ENCODE data around the gene LMO7.
A peak's percentile ranks its signal among the peaks of the same experiment; 100 is the strongest.
"Not testable (repeated sequence)": the region's sequence is repeated elsewhere in the genome, so short reads cannot be mapped to it uniquely, and the experiment has no call there.

Gene LMO7

DNA sequence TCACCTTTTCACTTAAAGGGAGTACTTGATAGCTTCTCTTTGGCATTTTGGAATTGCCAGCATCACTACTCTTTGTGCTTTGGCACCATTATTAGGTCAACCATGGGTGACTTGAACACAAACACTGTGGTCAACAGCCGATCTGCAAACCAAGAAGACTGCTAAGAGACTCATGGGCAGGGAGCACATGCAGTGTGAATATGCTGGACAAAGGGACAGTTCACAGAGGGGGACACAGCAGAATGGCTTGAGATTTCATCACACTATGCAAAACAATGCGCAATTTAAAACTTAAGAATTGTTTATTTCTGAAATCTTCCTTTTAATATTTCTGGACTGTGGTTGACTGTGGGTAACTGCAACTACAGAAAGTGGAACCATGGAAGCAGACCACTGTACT lies 64.4 kb downstream of the LMO7 start:
- DNase-seq = no peak

DNA sequence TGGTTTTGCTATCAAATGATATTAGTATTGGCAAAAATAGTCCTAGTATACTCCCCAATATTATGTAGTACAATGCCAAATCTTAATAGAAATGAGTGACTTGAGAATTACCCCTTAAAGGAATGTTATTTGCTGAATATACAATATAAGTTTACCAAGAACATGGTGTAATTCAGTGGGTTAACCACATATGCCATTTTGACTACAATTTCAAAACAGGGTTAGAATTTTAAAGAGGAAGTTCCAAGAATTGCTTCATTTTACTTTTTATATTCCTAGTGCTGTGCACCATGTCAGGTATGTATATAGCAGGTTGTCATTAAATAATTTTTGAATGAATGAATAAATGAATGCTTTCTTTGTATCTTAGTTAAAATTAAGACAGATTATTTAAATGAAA lies 66.3 kb downstream of the LMO7 start:
- no peak for DNase-seq

DNA sequence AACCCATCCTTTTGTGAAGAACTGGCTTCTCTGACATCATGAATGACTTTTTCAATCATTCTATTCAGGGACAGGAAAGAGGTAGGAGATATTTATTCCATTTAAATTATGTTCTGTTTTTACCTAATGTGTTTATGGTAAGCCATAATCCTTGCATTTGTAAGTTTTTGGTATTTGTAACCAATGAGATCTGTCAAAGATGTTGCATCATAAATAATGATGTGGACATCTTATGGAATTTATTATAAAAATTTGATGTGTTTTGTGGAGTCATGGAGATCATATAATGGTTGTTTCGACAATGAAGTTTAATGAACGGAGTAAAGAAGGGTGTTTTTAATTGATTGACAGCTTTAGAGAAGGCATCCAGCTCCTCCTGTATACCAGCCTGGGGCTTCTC lies 67.6 kb downstream of the LMO7 start:
- DNase-seq = no peak

GRCh38 chr13:75704194-75704926 lies 68.2 kb downstream of the LMO7 start:
- no peak for DNase-seq

GRCh38 chr13:75704927-75705288 lies 68.8 kb downstream of the LMO7 start:
- DNase-seq = no peak

- DNase-seq = no peak
Measured at GRCh38 chr13:75705395-75705794, 69.3 kb downstream of the LMO7 start.

- DNase-seq = no peak
Measured at GRCh38 chr13:75705908-75706307, 69.8 kb downstream of the LMO7 start.

GRCh38 chr13:75713852-75714251 lies 77.7 kb downstream of the LMO7 start:
- DNase-seq = no peak

DNA sequence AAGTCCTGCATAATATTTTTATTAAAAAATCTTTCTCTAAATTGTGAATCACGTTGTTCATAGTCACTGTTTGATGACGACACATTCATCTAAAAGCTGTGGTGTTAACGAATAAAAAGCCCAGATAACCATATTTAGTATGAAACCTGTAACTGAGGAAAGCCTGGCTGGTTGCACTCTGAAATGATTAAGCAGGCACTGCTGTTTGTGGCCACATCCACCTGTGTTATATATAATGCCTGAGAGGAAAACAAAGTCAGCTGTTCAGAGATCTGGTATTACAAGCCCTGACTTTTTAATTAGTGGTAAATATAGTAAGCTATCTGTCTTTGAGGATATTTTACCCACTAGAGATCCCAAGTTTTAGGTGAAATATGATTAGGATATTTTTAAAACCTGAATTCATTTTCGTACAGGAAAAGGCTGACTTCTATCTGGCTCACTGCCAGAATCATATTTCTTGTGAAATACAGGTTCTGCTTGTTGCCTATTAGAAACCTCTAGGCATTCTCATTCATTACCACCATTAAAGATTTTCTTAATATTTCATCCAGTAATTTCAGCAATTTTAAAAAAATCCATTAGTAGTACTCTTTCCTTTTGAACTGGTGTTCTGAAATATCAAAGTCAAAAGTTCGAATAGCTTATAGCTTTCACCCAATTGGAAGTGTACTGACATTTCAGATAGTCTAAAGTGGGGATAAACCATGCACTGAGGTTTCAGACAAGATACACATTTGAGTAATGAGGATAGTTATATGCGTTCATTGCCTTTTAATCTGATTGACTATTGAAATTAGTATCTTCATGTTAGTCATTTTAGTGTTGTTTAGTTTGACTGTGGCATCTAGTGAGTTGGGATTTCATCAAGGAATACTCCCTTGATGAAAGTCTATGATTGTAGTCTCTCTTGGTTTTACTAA lies 79.7 kb downstream of the LMO7 start:
- DNase-seq = no peak

DNA sequence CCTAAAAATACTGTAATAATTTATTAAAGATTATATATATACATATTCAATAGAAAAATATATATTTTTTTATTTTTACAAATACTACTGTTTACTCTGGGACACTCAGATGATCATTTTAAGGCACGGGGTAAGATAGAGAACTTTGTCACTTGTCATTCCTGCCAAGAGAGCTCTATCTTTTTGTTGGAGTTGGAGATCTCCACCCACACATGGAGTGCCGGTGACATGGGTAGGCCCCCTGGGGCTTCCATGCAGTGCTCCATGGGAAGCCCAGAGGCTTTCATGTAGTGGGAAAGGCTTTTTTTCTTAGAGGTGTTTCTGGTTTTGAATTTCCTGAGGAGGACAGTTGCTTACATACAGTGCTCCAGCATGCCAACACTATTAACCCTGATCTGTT lies 81.4 kb downstream of the LMO7 start:
- DNase-seq = no peak

- DNase-seq = no peak
Measured at GRCh38 chr13:75721307-75721706, 85.2 kb downstream of the LMO7 start.

DNA sequence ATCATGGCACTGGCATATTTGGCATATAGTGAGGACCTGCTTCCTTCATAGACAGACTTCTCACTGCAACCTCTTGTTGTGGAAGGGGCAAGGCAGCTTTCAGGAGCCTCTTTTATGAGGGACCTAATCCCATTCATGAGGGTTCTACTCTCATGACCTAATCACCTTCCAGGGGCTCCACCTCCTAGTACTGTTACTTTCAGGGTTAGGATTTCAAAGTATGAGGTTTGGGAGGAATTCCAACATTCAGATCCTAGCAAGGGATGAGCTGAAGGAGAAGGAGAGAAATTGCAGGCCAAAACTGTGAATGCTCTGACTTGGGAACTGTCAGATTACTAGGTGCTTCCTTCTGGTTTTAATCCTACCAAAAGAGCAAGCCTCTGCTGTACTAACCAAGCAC lies 87.8 kb downstream of the LMO7 start:
- no peak for DNase-seq

- DNase-seq = no peak
Measured at GRCh38 chr13:75724752-75725517, 88.8 kb downstream of the LMO7 start.

DNA sequence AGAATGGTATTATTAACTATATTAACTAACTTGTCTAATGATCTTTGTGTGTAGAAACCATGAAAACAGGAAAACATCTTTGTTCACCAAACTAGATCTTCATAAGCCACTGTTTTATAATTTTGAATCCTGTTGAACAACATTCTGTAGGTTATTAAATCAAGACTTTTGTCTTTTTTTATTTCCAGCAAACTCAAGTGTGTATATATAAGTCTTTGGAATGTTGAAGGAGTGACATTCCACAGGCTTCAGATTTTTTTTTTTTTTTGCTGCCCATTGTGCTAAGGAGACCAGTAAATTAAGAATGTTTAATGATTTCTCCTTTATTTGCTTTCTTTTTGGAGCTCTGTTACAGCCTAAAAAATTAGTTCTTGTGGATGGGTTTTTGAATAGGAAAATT lies 89.6 kb downstream of the LMO7 start:
- no peak for DNase-seq

DNA sequence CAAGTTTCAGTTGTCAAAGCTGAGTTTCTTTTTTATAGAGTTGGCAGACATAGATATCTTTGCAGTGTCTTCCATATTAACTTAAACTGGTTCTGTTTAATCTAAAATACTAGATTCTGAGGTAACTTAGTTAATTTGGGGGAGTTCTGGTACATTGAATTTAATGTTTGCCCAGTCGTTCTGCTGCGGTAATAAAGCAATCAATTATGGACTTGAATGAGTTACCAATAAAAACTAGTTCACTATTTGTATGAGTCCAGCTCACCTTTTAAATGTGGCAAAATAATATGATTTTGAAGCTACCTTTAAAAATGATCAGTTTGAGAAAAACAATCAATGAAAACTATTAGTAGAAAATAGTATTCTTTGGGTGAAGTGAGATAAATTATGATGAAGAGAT lies 90.2 kb downstream of the LMO7 start:
- no peak for DNase-seq

DNA sequence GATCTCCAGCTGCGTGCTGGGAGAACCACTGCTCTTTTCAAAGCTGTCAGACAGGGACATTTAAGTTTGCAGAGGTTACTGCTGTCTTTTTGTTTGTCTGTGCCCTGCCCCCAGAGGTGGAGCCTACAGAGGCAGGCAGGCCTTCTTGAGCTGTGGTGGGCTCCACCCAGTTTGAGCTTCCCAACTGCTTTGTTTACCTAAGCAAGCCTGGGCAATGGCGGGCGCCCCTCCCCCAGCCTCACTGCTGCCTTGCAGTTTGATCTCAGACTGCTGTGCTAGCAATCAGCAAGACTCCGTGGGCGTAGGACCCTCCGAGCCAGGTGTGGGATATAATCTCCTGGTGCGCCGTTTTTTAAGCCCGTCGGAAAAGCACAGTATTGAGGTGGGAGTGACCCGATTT lies 97.0 kb downstream of the LMO7 start:
- not testable (repeated sequence) for DNase-seq

GRCh38 chr13:75736173-75736572 lies 100.0 kb downstream of the LMO7 start:
- DNase-seq = no peak

- DNase-seq = no peak
Measured at GRCh38 chr13:75738841-75739240, 102.7 kb downstream of the LMO7 start.

- DNase-seq = peak in 1 of 2 experiments; percentile 10
Measured at GRCh38 chr13:75739244-75739868, 103.2 kb downstream of the LMO7 start.

DNA sequence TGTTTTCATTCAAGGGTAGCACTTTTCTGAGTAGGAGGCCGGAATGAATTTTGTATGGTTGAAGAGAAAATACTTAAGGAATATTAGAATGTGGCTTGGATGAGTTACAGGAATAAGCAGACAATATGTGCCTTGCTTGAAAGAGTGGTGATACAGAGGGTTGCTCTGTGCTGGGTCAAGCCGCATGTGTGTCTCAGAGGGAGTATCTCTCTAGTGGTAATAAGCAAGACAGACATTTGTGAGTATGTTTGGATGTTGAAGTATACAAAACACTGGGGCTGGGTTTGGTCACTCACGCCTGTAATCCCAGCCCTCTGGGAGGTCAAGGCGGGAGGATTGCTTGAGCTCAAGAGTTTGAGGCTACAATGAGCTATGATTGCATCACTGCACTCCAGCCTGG lies 103.9 kb downstream of the LMO7 start:
- no peak for DNase-seq

DNA sequence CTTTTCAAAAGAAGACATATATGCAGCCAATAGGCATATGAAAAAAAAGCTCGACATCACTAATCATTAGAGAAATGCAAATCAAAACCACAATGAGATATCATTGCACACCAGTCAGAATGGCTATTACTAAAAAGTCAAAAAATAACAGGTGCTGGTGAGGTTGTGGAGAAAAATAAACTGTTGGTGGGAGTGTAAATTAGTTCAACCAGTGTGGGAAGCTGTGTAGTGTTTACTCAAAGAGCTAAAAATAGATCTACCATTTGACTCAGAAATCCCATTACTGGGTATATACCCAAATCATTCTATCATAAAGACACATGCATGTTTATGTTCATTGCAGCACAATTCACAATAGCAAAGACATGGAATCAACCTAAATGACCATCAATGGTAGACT lies 106.9 kb downstream of the LMO7 start:
- DNase-seq = not testable (repeated sequence)

DNA sequence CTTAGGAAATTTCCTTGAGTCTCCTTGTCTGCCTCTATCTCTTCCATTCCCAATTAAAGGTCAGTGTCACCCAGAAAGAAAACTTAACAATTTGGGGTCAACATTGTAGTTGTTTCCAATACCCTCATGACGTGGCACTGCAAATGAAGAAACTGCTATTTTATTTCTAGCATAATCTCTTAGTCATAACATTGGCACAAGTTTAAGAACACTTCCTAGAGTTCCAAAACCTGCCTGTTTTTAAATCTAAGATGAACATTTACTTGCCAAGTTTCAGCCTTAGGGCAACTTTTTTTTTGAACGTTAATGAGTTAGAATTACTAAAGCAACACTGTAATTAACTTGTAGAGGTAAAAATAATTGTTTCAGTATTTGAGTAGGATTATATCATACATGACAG lies 108.0 kb downstream of the LMO7 start:
- DNase-seq = no peak

GRCh38 chr13:75745387-75745786 lies 109.3 kb downstream of the LMO7 start:
- DNase-seq = no peak
